WTC11 (cell line): ENCODE measurements around the gene PLEK. TPM values are rescaled to one million over a fixed set of nuclear protein-coding genes. Genes with fewer than 3 reads are reported as not detected.

Experiments
- ATAC-seq: fragments of 200-7000 bp; cut with Tn5 transposase; 2 replicates; pipeline ENCODE4 v1.10.0; 2021; ENCODE audit warnings: mild to moderate bottlenecking, moderate library complexity
- CTCF ChIA-PET: fragments of 300-600 bp; sonication (Branson Sonifier 250); formaldehyde crosslinking; loops from one replicate; lab custom pipeline; 2021; ENCODE audit warnings: antibody characterized with exemption; lab: Charles Lee
- POLR2A ChIA-PET: fragments of 350-600 bp; sonication (Branson Sonifier 250); formaldehyde crosslinking; loops from one replicate; lab custom pipeline; 2021; ENCODE audit warnings: antibody characterized with exemption; lab: Charles Lee
- DNase-seq: peaks from one replicate; pipeline ENCODE4 v3.0.0; 2021; ENCODE audit warnings: low spot score
- H3K27ac Mint-ChIP-seq: 2 replicates; pipeline ENCODE4 v1.8.0; 2021; ENCODE audit warnings: mixed read lengths
- H3K27me3 Mint-ChIP-seq: 2 replicates; pipeline ENCODE4 v1.8.0; 2021; ENCODE audit warnings: low read depth, mild to moderate bottlenecking, moderate library complexity, mixed read lengths
- H3K36me3 Mint-ChIP-seq: 2 replicates; pipeline ENCODE4 v1.8.0; 2021; ENCODE audit warnings: mixed read lengths
- H3K4me1 Mint-ChIP-seq: 2 replicates; pipeline ENCODE4 v1.8.0; 2022; ENCODE audit warnings: mixed read lengths
- H3K4me3 Mint-ChIP-seq: 2 replicates; pipeline ENCODE4 v1.8.0; 2021; ENCODE audit warnings: mild to moderate bottlenecking, moderate library complexity, mixed read lengths
- H3K9me3 Mint-ChIP-seq: 2 replicates; pipeline ENCODE4 v1.8.0; 2021; ENCODE audit warnings: mixed read lengths
- CDX4 ChIP-seq: fragments of 250-450 bp; sonication (Bioruptor Pico); IDR thresholded peaks from 2 replicates; pipeline ENCODE4 v1.9.0; 2021; ENCODE audit warnings: moderate library complexity, mild to moderate bottlenecking, inconsistent platforms, borderline replicate concordance
- CREB1 ChIP-seq: sonication (generic); formaldehyde crosslinking; IDR thresholded peaks from 2 replicates; pipeline ENCODE4 v1.8.0; 2023; ENCODE audit warnings: mild to moderate bottlenecking, missing genetic modification reagents
- CREM ChIP-seq: sonication (generic); formaldehyde crosslinking; IDR thresholded peaks from 2 replicates; pipeline ENCODE4 v1.8.1; 2022; ENCODE audit warnings: mild to moderate bottlenecking, missing genetic modification reagents, moderate library complexity
- CTCF ChIP-seq: fragments of 200-600 bp; IDR thresholded peaks from 2 replicates; pipeline ENCODE4 v1.8.0; 2022; ENCODE audit warnings: antibody characterized with exemption
- E2F4 ChIP-seq: sonication (generic); formaldehyde crosslinking; IDR thresholded peaks from 2 replicates; pipeline ENCODE4 v1.8.1; 2022; ENCODE audit warnings: low read depth, mild to moderate bottlenecking, moderate library complexity, missing genetic modification reagents, borderline replicate concordance
- IRF2 ChIP-seq: sonication (generic); formaldehyde crosslinking; IDR thresholded peaks from 2 replicates; pipeline ENCODE4 v1.8.0; 2022; ENCODE audit warnings: low read depth, missing genetic modification reagents, borderline replicate concordance
- JUN ChIP-seq: sonication (generic); formaldehyde crosslinking; IDR thresholded peaks from 2 replicates; pipeline ENCODE4 v1.8.0; 2023; ENCODE audit warnings: mild to moderate bottlenecking, missing genetic modification reagents
- MLX ChIP-seq: sonication (generic); formaldehyde crosslinking; IDR thresholded peaks from 2 replicates; pipeline ENCODE4 v1.8.1; 2023; ENCODE audit warnings: mild to moderate bottlenecking, missing genetic modification reagents, moderate library complexity
- OVOL2 ChIP-seq: fragments of 250-450 bp; sonication (Bioruptor Pico); IDR thresholded peaks from 2 replicates; pipeline ENCODE4 v1.9.0; 2021; ENCODE audit warnings: mild to moderate bottlenecking, borderline replicate concordance
- PRRX2 ChIP-seq: fragments of 250-450 bp; sonication (Bioruptor Pico); IDR thresholded peaks from 2 replicates; pipeline ENCODE4 v1.8.0; 2021; ENCODE audit warnings: mild to moderate bottlenecking
- SMAD3 ChIP-seq: sonication (generic); formaldehyde crosslinking; IDR thresholded peaks from 2 replicates; pipeline ENCODE4 v1.8.0; 2022; ENCODE audit warnings: missing genetic modification reagents, mild to moderate bottlenecking, borderline replicate concordance
- ZNF532 ChIP-seq: fragments of 250-450 bp; sonication (Bioruptor Pico); IDR thresholded peaks from 2 replicates; pipeline ENCODE4 v1.9.0; 2021; ENCODE audit warnings: mild to moderate bottlenecking, borderline replicate concordance
- ZNF671 ChIP-seq: fragments of 250-450 bp; sonication (Bioruptor Pico); IDR thresholded peaks from 2 replicates; pipeline ENCODE4 v1.8.0; 2021; ENCODE audit warnings: mild to moderate bottlenecking
- total RNA-seq: library from RNA; stranded (reverse); gene quantifications from 3 replicates; pipeline ENCODE4 v1.2.3, GENCODE V29; 2021

Gene PLEK
- total RNA-seq, 1 experiment from 2014 or later, result 0.26 TPM

GRCh38 chr2:68434981-68435380 is 69.9 kb downstream of the PLEK start (continued):
- TF ChIP-seq E2F4, result no peak
- no peak for TF ChIP-seq CREM (CRISPR knock-in tag)
- TF ChIP-seq SMAD3 (CRISPR knock-in tag), result no peak
- TF ChIP-seq CTCF, result no peak
- no peak for TF ChIP-seq MLX (CRISPR knock-in tag)
- TF ChIP-seq PRRX2 (CRISPR knock-in tag), result no peak
- TF ChIP-seq CDX4 (CRISPR knock-in tag), result no peak
- no peak for TF ChIP-seq JUN (CRISPR knock-in tag)

GRCh38 chr2:68435615-68436014 is 70.5 kb downstream of the PLEK start:
- ATAC-seq, result no peak
- Mint-ChIP-seq H3K27ac (no peak overlapping the region), H3K9me3 (no peaks in the 10 kb centered on the region), H3K36me3 (no peaks in the 10 kb centered on the region), H3K4me3 (no peak overlapping the region), H3K4me1 (0 out of 2 replicates have a peak, but pooled peaks cover 5% of the 10 kb centered on the region), H3K27me3 (no peaks in the 10 kb centered on the region; the same call in 1 of the 2 replicates)
- DNase-seq, result no peak
- no peak for TF ChIP-seq CREB1 (CRISPR knock-in tag)
- CTCF ChIA-PET, result no interaction called here
- POLR2A ChIA-PET, result no interaction called here

- no peak for TF ChIP-seq IRF2 (CRISPR knock-in tag)
- H3K27me3 Mint-ChIP-seq, result no peaks in the 10 kb centered on the region; the same call in 1 of the 2 replicates
- H3K4me3 Mint-ChIP-seq, result no peak overlapping the region
- H3K4me1 Mint-ChIP-seq, result peaks cover 5% of the 10 kb centered on the region
- no peak for ATAC-seq
- no peaks in the 10 kb centered on the region for H3K9me3 Mint-ChIP-seq
- POLR2A ChIA-PET, result no interaction called here
- no peak for DNase-seq
- H3K36me3 Mint-ChIP-seq, result no peaks in the 10 kb centered on the region
- CTCF ChIA-PET, result interaction anchor here (0.8 to 1.2 kb wide), 2 partner anchors 27 to 78 kb away, joined by 3 to 5 read pairs; no protein-coding TSS in a partner anchor
- no peak overlapping the region for H3K27ac Mint-ChIP-seq
Observed at GRCh38 chr2:68436270-68436669, 71.2 kb downstream of the PLEK start.

GRCh38 chr2:68438455-68439303 is 73.6 kb downstream of the PLEK start:
- Mint-ChIP-seq H3K4me3 (no peak overlapping the region), H3K27me3 (no peaks in the 10 kb centered on the region; the same call in 1 of the 2 replicates), H3K4me1 (peaks cover 10% of the 10 kb centered on the region), H3K36me3 (no peaks in the 10 kb centered on the region), H3K9me3 (no peaks in the 10 kb centered on the region), H3K27ac (no peak overlapping the region)
- DNase-seq (no peak), ATAC-seq (no peak)
- ChIA-PET POLR2A (no interaction called here), CTCF (interaction anchor here (0.7 to 1.4 kb wide), 2 partner anchors 81 to 317 kb away, joined by 3 to 4 read pairs; no protein-coding TSS in a partner anchor)
- TF ChIP-seq ZNF532 (0 out of 2 replicates have a peak, but pooled peaks have one; percentile 48), OVOL2 (CRISPR knock-in tag) (no peak), ZNF671 (0 out of 2 replicates have a peak, but pooled peaks have one; percentile 60)
